ENCODE data around the gene SIGLEC15. TPM values are rescaled to one million over a fixed set of nuclear protein-coding genes. Genes with fewer than 3 reads are reported as not detected.
"Not testable (repeated sequence)": the region's sequence is repeated elsewhere in the genome, so short reads cannot be mapped to it uniquely, and the experiment has no call there.

SIGLEC15 gene
- total and polyA plus RNA-seq, 2 experiments from 2014 or later: 0.62 TPM; not detected in 1

- Histone ChIP-seq H3K27ac (no peak overlapping the region), H3K4me1 (ENCODE audit: low read depth) (no peaks in the 10 kb centered on the region), H3K4me3 (no peak overlapping the region), H3K27me3 (no peaks in the 10 kb centered on the region), H3K36me3 (no peaks in the 10 kb centered on the region), H3K9me3 (ENCODE audit: low read depth) (no peaks in the 10 kb centered on the region)
- no peak for DNase-seq (ENCODE audit: low read depth in 1 of 2, low spot score in 1 of 2)
- TF ChIP-seq CTCF (IDR thresholded peaks at IDR 0.05; ENCODE audit: low read depth, low read length): no peak
Measured at GRCh38 chr18:45821711-45822110, 3.8 kb upstream of the SIGLEC15 start.

GRCh38 chr18:45826084-45826483, 609 bp downstream of the SIGLEC15 start:
- no peaks in the 10 kb centered on the region for H3K27me3 ChIP-seq
- H3K36me3 ChIP-seq: no peaks in the 10 kb centered on the region
- no peak for TF ChIP-seq CTCF (IDR thresholded peaks at IDR 0.05; ENCODE audit: low read depth, low read length)
- DNase-seq (ENCODE audit: low read depth in 1 of 2, low spot score in 1 of 2): no peak
- no peak overlapping the region for H3K4me3 ChIP-seq
- no peaks in the 10 kb centered on the region for H3K9me3 ChIP-seq (ENCODE audit: low read depth)
- no peak overlapping the region for H3K27ac ChIP-seq
- H3K4me1 ChIP-seq (ENCODE audit: low read depth): peaks cover 28% of the 10 kb centered on the region

- not testable (repeated sequence) for H3K27me3 ChIP-seq; DNase-seq (ENCODE audit: low read depth in 1 of 2, low spot score in 1 of 2); H3K4me3 ChIP-seq; H3K36me3 ChIP-seq; H3K9me3 ChIP-seq (ENCODE audit: low read depth)
- Histone ChIP-seq H3K27ac (peak overlapping the region; percentile 96), H3K4me1 (ENCODE audit: low read depth) (peaks cover 28% of the 10 kb centered on the region)
Measured at GRCh38 chr18:45826716-45827115, 1.2 kb downstream of the SIGLEC15 start.

GRCh38 chr18:45828917-45829811, 3.7 kb downstream of the SIGLEC15 start:
- Histone ChIP-seq H3K36me3 (no peaks in the 10 kb centered on the region), H3K27ac (peak overlapping the region; percentile 96), H3K4me1 (ENCODE audit: low read depth) (peaks cover 40% of the 10 kb centered on the region), H3K27me3 (no peaks in the 10 kb centered on the region), H3K4me3 (no peak overlapping the region), H3K9me3 (ENCODE audit: low read depth) (no peaks in the 10 kb centered on the region)
- TF ChIP-seq CTCF (IDR thresholded peaks at IDR 0.05; ENCODE audit: low read depth, low read length): no peak
- DNase-seq (ENCODE audit: low read depth in 1 of 2, low spot score in 1 of 2): peak in 1 of 2 donors; percentile 86

- Histone ChIP-seq H3K27me3 (no peaks in the 10 kb centered on the region), H3K27ac (peak overlapping the region; percentile 96), H3K4me3 (no peak overlapping the region), H3K4me1 (ENCODE audit: low read depth) (peaks cover 47% of the 10 kb centered on the region), H3K9me3 (ENCODE audit: low read depth) (no peaks in the 10 kb centered on the region), H3K36me3 (no peaks in the 10 kb centered on the region)
- TF ChIP-seq CTCF (IDR thresholded peaks at IDR 0.05; ENCODE audit: low read depth, low read length): no peak
- no peak for DNase-seq (ENCODE audit: low read depth in 1 of 2, low spot score in 1 of 2)
Measured at GRCh38 chr18:45829855-45830254, 4.4 kb downstream of the SIGLEC15 start.

GRCh38 chr18:45830917-45831316, 5.4 kb downstream of the SIGLEC15 start:
- H3K4me3 ChIP-seq: no peak overlapping the region
- H3K27ac ChIP-seq: no peak overlapping the region
- H3K27me3 ChIP-seq: no peaks in the 10 kb centered on the region
- no peak for DNase-seq (ENCODE audit: low read depth in 1 of 2, low spot score in 1 of 2)
- H3K36me3 ChIP-seq: no peaks in the 10 kb centered on the region
- TF ChIP-seq CTCF (IDR thresholded peaks at IDR 0.05; ENCODE audit: low read depth, low read length): no peak
- no peaks in the 10 kb centered on the region for H3K9me3 ChIP-seq (ENCODE audit: low read depth)
- peaks cover 54% of the 10 kb centered on the region for H3K4me1 ChIP-seq (ENCODE audit: low read depth)
